ENCODE measurements around the gene KLHL36.

KLHL36 gene

DNA sequence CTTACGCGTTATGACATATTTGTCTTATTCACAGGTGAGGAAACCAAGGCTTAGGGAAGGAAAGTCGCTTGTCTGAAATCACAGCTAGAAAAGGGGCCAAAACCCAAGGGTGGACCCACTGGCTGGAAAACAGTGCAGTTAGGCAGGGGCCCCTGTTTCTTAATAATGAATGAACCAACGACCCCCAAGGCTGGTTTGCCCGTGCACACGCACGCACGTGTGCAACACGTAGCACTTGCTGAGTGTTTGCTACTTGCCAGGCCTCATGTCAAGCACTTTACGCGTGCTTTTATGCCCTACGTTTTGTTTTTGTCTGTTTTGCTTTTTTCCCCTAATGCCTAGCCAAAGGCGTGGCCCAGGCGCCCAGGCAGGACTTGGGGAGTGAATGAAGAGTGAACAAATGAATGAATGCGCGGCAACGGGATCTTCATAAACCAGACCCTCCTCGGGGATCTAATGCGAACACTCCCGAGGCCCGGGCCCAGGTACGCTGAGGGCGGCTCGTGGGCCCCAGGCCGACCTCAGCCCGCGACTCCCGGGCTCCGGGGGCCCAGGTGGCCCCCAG, 50.9 kb downstream of the KLHL36 start:
- DNase-seq (ENCODE audit: low read depth): no peak

DNA sequence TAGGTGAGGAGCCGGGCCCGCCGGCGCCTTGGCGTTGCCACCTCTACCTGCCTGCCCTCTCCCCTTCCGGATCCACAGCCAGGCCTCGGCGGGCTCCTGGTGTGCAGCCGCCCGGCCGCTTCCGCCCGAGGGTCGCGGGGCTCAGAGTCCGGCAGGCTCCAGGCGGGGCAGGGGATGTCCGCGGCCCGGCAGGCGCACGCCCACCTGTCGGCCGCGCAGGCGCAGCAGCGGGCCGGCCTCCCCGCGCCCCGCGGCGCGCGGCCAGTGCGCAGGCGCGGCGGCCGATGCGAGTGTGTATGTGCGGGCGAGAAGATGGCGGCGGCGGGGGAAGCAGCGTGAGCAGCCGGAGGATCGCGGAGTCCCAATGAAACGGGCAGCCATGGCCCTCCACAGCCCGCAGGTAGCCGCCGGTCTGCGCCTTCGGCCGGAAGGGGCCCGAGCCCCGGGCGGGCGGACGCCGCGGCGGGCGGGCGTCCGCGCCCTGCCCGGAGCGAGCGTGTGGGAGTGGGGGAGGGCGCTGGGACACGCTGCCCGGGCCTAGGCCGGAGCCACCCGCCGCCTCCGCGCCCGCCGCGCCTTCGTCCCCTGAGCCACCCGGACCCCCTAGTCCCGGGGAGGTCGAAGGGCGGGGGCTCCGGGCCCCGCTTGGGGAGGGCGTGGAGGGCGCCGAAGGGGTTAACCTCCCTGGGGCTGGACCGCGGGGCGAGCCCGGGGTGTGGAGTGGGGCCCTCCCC, 51.6 kb downstream of the KLHL36 start, which contains the start of gene USP10:
TSS of gene USP10 (plus strand) at position 289 of the 734 bp plus-strand sequence. CDS start at position 380, 91 bp downstream.
- DNase-seq (ENCODE audit: low read depth): peak; percentile 48

DNA sequence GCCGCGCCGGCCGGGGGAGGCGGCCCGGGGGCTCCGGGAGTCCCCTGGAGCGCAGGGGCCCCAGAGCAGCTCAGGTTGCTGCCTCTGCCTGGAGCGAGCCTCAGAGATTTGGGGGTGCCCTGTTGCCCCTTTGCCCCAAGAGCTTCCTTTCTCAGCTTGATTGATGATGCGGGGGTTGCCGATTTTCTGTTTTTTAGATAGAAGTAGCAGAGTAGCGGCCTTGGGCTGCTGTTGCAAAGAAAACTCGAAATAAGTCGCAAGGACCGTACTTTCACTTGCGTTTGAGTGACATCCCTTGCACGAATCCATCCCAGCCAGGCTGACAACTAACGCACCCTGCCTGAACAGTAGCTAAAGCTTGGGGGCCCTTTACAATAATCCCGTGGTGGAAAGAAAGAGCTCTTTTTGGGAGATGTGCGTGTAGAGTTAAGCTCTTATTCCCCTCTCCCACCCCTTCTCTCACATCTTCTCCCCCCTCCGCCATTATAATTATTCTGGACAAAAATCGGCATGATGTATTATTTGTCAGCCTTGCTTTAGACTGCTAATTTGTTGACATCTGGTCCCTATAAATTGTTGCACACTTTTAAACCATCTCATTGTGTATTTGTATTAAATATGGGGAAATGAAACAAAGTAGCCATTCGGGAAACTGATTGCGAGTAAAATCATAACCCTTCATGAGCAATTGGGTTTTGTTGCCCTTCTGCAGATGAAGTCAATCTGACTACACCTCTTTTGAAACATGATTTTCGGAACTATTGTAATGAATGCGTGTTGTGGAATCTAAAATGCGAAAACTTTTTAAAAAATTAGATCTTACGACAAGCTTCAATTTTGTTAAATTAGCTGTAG, 52.4 kb downstream of the KLHL36 start:
- no peak for DNase-seq (ENCODE audit: low read depth)

- DNase-seq (ENCODE audit: low read depth): no peak
These were observed 55.4 kb downstream of the KLHL36 start for GRCh38 chr16:84703681-84704080.

GRCh38 chr16:84704253-84704652, 55.9 kb downstream of the KLHL36 start:
- DNase-seq (ENCODE audit: low read depth): no peak

GRCh38 chr16:84706856-84707255, 58.5 kb downstream of the KLHL36 start:
- DNase-seq (ENCODE audit: low read depth): no peak

DNA sequence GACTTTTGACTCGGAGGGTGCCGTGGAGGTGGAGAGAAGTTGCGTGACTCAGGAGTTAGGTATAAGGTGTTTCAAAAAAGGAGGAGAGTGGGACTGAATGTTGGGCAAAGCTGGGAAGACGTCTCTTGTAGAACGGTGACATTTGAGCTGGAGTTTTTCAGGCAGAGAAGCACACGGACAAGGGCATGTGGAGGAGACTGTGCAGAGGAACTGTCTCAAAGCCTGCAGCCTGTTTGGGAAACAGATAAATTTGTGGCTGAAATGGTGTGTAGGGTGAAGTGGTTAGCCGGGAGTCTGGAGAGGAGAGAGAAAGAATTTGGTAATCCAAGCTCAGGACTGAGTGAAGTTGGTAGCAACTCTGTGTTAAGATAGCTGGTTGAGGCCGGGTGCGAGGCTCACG, 61.3 kb downstream of the KLHL36 start:
- no peak for DNase-seq (ENCODE audit: low read depth)

DNA sequence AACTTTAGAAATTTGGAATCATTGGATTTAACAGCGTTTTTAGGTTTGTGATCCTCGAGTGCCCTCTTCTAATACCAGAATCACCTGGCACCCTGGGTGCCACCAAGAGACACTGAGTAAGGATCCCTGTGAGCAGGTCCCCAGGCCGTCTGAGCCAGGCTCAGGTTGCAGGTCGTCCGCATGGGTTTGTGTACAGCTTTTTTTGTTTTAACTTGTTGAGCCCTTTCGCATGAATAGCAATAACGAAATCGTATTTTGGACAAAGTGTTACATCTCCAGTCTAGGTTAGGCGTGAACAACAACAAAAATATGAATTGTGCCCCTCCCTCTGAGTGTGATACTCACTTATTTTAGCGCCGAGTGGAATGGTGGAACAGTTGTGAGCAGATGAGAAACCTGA, 62.4 kb downstream of the KLHL36 start:
- DNase-seq (ENCODE audit: low read depth): no peak

Data from stimulated activated CD8-positive, alpha-beta memory T cell treated with anti-CD3 and anti-CD28 coated beads, Interleukin-7, amount 100 ng/mL, for 24 hours (primary cell).